HG03457 (cell line): ENCODE measurements around the gene CDC20.
A peak's percentile ranks its signal among the peaks of the same experiment; 100 is the strongest.
"Not testable (repeated sequence)": the region's sequence is repeated elsewhere in the genome, so short reads cannot be mapped to it uniquely, and the experiment has no call there.

Source experiments
- ATAC-seq: cut with Tn5 transposase; IDR thresholded peaks from one replicate; pipeline ENCODE4 v1.9.1; 2021; ENCODE audit warnings: moderate number of reproducible peaks; ENCODE audit not compliant: unreplicated experiment

CDC20 gene

DNA sequence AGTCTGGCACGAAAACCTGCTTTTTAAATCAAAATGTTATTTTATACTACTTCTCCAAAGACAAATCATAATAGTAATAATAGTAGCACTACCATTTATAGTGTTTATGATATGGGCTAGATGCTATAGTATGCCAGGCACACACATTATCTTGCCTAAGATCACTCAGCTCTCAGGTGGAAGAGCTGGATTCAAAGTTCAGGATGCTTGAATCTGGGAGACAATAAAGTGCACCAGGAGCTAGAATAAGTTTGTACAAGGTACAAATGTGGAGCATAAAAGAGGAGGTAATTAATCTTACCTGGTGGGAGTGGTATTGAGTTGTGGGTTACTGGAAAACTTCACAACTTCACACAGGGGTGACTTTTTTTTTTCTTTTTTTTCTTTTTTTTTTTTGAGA, 19.1 kb downstream of the CDC20 start:
- no peak for ATAC-seq

DNA sequence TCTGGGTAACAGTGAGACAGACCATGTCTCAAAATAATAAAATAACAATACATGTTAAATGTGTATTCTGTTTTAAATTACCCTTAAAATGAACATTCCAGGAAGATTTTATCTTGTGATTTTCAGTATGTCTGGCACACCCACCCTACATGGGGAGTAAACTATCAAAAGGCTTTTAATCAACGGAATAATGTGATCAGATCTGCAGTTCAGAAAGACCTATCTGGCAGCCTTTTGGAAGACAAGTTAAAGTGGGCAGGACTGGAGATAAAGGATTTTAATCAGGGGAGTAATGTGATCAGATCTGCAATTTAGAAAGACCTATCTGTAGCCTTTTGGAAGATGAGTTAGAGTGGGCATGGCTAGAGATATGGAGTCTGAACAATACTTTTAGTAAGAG, 20.7 kb downstream of the CDC20 start:
- ATAC-seq: no peak

DNA sequence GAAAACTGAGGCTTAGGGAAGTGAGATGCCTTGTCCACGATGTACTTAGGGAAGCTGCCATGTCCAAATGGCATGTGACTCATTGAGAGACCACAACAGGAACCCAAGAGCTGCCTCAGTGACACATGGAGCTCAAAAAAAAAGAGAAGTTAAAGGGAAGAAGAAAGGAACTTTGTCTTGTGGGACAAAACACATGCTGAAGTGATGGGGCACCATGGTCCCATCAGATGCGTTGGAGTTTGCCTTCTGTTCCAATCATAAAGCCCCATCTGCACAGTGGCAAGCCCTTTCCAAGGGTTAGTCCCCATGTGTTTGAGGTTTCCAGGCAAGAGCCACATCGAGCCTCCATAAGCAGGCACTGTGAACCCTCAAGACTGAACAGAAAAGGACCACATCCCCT, 22.8 kb downstream of the CDC20 start:
- ATAC-seq: no peak

DNA sequence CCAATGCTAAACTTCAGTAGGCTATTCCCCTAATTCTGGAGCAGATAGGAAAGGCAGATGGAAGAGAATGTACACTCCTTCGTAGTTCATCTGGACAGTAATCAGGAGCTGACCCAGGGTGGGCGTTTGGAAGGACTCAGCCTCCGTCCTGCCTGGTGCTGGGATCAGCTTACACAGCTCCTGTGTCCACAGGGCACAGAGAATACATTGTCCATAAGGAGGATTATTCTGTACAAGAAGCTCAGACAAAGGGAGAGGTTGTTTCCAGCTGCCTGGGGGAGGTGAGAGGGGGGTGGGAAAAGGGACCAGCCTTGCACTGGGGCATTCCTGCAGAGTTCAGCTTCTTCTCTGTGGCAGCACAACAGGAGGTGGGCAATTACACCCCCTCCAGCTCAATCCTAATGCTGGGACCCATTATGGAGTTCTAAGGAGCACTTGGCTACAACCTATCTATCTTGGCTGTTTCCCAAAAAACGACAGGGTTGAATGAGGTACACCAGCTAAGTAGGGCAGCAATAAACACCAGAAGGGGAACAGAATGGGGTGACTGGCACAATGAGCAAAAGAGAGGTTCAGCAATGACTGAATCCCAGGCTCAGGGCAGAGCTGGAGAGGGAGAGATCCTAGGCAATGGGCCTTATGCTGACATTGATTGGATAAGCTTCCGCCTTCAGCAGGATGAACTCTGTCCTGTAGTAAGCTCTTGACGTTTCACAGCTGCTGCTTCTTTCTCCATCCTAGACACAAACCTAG, 23.4 kb downstream of the CDC20 start:
- no peak for ATAC-seq

DNA sequence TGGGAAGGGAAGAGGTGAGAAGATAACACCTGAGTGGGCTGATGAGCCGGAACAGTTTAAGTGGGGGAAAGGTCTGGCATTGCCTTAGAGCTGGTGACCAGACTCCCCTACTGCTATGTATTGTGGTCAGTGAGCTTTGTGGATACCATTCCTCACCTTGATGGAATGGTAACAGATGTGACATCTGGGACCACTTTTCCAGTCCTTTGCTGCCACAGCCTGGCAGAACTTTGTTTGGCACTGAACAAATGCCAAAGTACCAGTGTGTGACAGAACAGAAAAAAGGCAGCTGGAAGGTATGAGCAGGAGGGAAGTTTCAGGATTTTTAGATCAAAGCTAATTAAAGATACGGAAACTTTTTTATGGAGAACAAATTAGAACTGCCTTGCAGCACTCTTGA, 24.7 kb downstream of the CDC20 start:
- ATAC-seq: no peak

DNA sequence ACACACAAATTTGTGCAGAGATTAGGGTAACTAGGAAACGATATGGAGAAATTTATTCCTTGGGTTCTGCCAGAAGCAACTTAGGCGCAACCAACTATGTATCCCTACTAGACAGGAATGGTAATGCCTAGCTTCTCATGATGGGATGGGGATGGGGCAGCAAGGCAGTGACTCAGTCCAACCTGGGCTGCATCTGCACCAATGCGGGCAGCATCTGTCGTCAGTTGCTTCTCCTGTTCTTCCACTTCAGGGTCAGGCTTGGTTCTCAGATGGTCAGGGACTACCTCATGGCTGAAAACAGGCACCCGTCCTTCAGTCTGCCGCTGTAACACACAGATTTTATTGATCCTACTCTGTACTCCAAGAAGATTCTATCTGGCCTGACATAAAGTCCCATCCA, 27.9 kb downstream of the CDC20 start:
- ATAC-seq: no peak

DNA sequence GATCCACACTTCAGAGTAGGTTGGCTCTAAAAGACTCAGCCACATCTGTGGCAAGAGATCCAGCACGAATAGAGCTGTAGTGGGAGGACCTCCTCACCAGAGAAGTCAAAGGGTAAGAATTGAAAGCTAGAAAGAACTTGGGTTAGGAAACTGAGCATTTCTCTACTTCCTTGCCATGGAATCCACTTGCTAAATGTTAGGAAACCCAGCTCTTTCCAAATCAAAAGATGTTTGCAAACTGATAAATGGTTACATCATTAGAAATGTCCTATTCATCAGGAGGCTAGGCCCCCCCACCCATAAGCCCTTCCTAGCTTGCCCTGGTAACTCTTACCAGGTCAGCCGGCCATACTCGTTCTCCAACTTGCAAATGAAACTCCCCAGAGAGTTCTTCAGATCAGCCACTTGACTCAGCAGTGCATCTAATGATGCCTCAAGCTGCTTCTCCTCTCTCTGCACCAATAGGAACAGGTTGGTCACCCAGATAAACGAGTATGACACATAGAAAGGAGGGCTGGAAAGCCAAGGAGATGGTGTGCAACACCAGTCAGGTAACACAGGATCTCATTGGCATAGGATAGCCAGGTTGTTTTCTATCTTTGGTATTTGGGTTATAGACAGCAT, 29.3 kb downstream of the CDC20 start:
- no peak for ATAC-seq

DNA sequence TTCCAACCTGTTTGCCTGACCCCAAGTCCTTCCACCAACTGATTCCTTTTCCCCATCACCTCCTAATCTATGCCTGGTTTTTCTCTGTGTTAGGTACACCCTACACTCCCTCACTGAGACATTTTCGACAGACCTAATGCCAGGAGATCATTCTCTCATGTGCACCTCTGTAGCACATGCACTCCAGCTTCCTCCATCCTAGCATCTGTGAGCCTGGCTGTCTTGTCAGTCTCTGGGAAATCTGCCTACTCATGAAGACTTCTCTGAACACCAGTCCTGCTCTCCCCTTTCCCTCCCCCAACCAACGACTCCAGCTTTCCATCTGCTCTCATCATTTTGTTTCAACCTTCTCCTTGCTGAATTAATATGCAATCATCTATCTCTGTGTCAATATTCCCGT, 29.8 kb downstream of the CDC20 start:
- no peak for ATAC-seq

DNA sequence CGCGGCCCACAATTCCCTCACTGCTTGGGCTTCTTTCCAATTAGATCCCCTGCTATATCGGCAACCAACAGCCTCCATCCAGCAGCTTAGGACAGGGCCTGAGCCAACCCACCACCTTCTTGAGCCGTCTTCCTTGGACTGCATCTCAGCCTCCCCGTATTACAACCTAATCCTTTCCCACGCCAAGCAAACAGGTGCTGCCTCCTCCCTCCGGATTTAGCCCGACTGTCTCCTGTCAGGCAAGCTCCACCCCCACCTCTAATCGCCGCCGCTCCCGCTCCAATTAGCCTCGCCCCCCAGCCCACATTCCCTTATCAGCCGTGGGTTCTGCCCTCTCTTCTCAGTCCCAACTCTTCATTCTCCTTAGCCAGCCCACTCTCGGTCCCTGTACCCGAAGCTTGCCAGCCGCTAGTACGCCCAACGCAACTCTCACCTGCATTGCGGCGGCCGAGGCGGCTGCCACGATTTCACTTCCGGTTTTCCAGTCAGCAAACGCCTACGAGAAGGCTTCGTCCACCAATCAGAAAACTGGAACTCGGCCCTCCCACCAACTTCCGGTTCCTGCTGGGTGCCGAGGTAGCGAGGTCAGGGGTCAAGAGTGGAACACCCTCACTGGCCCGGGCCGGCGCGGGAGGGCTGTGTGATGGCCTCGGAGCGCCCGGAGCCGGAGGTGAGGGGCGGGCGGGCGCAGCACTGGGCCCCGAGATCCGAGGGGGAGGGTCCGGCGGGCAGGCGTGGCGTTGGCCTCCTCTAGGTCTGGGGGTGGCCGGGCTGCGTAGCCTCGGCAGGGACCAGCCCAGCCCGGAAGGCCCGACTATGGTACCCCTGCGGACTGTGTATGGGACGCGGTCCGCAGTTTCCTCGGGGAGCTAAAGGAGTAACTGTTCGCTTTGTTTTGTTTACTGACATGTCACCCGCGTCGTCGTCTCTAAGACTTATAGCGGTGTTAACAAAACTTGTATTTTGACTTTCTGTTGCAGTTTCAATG, 30.8 kb downstream of the CDC20 start, which contains the start of the genes MED8 and SZT2:
MED8 (minus strand) TSS at position 475 of the 988 bp plus-strand sequence; CDS start at position 439, 36 bp downstream.
SZT2 (plus strand) TSS at position 574 of the 988 bp plus-strand sequence; CDS start at position 644, 70 bp downstream.
- ATAC-seq: peak; percentile 66

DNA sequence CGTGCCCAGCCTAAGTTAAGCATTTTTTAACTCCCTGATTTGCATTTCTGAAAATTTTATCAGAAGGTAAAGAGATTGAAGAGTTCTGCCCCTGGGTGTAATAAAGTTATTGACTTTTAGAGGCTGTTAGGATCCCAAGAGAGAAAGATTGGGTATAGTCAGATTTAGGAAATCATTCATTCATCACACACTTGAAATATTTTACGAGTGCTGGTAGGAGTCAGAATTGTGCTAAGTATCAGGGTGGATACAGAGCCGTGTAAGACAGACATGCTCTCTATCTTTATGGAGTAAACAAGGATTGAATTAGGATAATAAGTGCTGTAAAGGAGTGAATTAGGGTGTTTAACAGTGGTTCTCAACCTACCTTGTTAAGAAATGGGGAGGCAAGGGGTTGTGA, 33.9 kb downstream of the CDC20 start:
- ATAC-seq: no peak

DNA sequence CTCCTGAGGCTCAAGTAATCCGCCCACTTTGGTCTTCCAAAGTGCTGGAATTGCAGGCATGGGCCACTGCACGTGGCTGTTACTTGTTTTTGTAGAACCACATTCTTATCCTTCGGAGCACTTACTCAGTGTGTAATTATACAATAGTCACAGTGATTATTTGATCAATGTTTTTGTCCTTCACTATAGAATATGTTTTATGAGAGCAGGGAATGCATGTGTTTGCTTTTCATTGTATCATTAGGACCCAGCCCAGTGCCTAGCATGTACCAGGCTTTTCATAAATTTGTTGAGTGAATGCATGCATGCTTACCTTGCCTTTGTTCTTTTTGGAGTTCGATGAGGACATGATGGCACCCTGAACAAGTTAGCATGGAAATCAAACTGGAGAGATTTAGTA, 36.7 kb downstream of the CDC20 start:
- no peak for ATAC-seq

DNA sequence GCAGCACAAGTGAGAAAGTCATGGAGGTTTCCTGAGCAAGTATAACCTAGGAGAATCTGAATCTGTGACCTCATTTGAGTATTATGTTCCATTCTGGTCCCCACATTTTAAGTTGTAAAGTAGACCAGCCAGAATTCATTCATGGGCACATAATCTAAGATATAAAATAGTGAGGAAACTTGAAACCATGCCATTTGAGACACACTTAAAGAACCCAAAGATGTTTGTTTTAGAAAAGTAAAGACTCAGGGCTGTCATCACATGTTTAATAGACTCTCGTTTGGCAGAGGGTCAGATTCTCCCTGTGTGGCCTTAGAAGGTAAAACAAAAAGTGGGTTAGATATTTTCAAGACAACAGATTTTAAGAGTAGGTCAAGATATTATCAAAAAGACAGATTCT, 37.3 kb downstream of the CDC20 start:
- no peak for ATAC-seq

DNA sequence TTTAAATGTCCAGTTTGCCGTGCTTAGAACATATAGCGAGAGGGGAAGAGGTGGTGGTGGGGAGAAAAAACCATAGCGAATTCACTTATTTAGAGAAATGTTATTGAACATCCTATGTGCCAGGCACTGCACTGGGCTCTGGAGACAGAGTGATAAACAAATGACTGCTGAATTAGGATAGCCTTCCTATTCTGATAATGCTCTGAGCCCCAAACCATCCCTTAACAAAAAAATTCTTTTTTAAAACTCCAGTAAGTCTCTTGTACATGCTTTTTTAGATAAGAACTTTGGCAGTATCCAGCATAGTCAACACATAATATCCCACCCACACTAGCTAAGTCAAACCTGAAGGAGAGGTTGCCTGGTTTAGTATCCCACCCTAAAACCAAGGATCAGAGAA, 39.4 kb downstream of the CDC20 start:
- no peak for ATAC-seq

DNA sequence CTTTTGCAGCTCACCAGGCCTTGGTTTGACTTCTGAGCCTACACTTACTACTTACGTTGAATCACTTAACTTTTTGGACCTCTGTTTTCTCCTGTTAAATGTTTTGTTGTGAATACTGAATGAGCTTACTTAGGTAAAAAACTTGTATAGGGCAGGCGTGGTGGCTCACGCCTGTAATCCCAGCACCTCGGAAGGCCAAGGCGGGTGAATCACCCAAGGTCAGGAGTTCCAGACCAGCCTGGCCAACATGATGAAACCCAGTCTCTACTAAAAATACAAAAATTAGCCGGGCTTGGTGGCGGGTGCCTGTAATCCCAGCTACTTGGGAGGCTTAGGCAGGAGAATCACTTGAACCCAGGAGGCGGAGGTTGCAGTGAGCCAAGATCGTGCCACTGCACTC, 41.7 kb downstream of the CDC20 start:
- not testable (repeated sequence) for ATAC-seq

DNA sequence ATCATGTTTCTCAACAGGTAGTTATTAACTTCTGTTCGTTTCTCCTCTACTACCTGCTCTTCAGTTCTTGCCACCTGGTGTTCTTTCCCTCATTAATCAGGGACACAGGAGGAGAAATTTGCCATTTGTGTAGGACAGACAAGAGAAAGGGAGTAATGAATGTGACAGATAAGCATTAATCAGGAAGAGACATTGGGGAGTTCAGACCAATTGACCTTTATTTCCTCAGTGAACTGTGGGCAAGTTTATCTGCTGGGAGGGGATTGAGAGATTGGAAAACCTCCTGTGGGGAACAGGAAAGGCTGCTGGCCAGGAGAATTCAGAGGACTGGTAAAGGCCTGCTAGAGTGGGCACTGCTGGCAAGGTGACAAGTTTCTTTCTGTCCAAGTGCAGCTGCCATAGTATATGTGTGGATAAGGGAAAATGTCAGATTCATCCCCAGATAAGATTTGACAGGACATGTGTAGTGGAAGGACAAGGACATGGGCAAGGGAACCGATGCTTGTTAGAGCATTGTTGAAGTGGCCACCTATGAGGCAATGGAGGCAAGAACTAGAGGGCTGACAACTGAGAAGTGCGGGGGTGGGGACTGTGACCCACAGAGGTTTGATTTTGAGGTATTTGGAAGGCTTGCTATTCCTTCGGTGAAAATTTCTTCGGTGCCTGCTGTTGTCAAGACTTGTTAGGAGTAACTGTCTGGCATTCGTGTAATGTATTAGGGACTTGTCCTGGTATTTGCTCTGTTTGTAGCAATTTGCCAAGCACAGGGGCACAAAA, 43.5 kb downstream of the CDC20 start:
- no peak for ATAC-seq

DNA sequence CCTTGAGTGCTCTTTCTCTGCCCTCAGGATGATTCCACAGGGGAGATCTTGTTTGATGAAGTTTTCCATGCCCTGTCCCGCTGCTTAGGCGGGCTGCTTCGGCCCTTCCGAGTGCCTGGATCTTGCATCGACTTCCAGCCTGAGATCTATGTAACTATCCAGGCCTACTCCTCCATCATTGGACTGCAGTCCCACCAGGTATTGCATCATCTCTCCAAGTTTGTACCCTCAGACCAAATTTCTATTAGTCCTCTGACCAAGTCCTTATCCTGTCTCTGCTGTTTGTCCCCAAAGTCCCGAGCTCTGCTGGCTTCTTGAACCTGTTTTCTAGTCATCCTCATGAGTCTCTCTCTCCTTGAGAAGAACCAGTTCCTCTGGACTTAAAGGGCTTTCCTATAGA, 45.6 kb downstream of the CDC20 start:
- ATAC-seq: no peak

DNA sequence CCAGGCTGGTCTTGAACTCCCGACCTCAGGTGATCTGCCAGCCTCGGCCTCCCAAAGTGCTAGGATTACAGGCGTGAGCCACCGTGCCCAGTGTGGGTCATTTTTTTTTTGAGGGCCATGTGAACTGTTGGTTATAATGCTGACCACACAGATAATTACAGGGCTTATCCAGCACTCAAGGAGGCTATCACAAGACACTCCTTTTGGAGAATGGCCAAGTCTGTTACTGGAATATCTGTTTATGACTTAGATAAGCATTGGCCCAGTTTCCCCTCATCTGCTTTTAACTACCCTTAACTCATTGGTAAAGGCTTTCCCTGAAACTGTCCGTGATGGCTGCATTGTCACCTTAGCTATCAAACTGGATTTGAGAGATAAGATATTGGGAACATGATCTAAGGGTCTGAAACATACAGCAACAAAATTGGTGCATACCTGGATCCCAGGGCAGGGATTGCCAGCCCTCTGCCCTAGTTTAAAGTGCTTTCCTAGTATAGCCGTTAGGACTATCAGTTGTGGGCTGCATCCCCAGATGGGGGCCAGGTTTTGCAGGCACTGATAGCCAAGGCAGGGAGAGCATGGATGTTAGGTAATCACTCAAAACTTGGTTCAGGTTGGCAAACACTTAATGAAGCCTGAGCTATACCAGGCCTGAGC, 46.6 kb downstream of the CDC20 start:
- ATAC-seq: no peak

DNA sequence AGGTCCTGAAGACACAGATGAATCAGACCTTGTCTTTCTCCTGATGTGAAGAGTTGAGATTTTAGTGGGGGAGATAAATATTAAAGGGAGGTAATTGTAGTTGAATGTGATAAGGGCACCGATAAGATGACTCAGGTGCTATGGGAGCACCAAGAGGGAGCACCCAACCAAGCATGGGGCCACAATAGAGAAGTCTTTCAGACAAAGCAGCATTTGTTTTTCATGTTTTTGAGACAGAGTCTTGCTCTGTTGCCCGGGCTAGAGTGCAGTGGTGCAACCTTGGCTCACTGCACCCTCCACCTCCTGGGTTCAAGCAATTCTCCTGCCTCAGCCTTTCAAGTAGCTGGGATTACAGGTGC, 47.1 kb downstream of the CDC20 start:
- ATAC-seq: no peak

DNA sequence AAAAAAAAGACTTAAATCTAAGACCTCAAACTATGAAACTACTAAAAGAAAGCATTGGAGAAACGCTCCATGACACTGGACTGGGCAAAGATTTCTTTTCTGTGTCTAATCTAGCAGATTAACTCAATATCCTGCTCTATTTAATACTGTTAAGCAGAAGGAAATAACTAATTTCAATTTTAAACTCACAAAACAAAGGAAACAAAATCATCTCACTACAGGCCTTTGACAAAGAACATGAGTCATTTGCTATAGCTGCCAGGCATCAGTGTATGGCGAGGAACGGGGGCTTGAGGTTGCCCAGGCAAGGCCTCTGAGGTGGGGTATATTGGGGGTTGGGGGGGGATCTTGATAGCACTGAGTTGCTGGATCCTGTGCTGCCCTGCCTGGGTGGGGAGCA, 51.8 kb downstream of the CDC20 start:
- ATAC-seq: no peak
